GM21360 (cell line): ENCODE data around the gene HRCT1.

Experiments
- ATAC-seq: cut with Tn5 transposase; IDR thresholded peaks from one replicate; pipeline ENCODE4 v1.9.1; 2021; ENCODE audit warnings: mild to moderate bottlenecking, moderate library complexity; ENCODE audit not compliant: unreplicated experiment

HRCT1 gene

GRCh38 chr9:35939679-35940250 lies 33.8 kb downstream of the HRCT1 start:
- no peak for ATAC-seq

- no peak for ATAC-seq
Observed at GRCh38 chr9:35940458-35941407, 34.7 kb downstream of the HRCT1 start.

GRCh38 chr9:35942286-35942685 lies 36.3 kb downstream of the HRCT1 start:
- no peak for ATAC-seq

GRCh38 chr9:35944173-35944572 lies 38.2 kb downstream of the HRCT1 start:
- no peak for ATAC-seq

- ATAC-seq, result no peak
Observed at GRCh38 chr9:35944841-35945240, 38.8 kb downstream of the HRCT1 start.

- ATAC-seq, result no peak
Observed at GRCh38 chr9:35945341-35946018, 39.5 kb downstream of the HRCT1 start.

- no peak for ATAC-seq
Observed at GRCh38 chr9:35948451-35948850, 42.4 kb downstream of the HRCT1 start.

GRCh38 chr9:35948901-35949318 lies 42.9 kb downstream of the HRCT1 start:
- ATAC-seq, result no peak

GRCh38 chr9:35951736-35952135 lies 45.7 kb downstream of the HRCT1 start:
- ATAC-seq, result no peak

GRCh38 chr9:35952526-35953191 lies 46.7 kb downstream of the HRCT1 start:
- ATAC-seq, result no peak

GRCh38 chr9:35954942-35955546 lies 49.0 kb downstream of the HRCT1 start:
- ATAC-seq, result no peak

- ATAC-seq, result no peak
Observed at GRCh38 chr9:35956651-35957050, 50.6 kb downstream of the HRCT1 start.
